HG03469 (cell line): ENCODE results near the gene RIT2.

Source experiments
- ATAC-seq: cut with Tn5 transposase; IDR thresholded peaks from one replicate; pipeline ENCODE4 v1.9.1; 2021; ENCODE audit warnings: mild to moderate bottlenecking, moderate library complexity, moderate number of reproducible peaks; ENCODE audit not compliant: unreplicated experiment

RIT2 gene

DNA sequence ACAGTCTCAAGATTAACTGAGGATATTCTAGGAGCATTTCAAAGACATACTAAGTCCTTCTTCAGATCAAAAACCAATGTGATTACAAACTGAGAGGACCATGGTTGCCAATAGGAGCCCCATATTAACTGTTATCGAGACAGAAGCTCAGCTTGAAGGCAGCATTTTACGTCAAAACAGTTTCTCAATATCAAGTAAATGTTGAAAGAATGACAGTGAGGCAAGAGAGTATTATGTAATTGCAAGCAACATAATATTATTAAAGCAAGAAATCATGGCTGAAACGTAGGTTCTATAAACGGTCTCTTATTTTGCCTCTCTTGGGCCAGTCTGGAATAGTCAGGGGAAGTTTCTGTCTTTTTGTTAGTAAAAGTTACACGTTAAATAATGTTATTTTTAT is 22.9 kb downstream of the RIT2 start:
- no peak for ATAC-seq

DNA sequence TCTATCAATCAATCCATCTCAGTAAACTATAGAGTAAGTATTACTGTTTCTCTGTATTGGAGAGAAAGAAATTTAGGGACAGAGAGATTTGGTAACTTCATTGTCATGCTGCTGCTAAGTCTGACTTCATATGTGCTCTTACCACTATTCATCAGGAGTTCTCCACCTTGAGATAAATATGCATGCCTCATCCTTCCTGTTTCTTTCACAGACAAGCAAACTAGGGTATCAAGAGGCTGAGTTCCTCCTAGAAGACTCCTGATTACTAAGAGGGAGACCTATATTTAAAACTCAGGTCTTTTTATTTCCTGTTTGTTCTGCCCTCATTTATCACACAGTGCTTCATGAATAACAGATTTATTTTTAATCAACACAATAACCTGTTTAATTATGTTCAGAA is 34.1 kb downstream of the RIT2 start:
- ATAC-seq, result no peak

DNA sequence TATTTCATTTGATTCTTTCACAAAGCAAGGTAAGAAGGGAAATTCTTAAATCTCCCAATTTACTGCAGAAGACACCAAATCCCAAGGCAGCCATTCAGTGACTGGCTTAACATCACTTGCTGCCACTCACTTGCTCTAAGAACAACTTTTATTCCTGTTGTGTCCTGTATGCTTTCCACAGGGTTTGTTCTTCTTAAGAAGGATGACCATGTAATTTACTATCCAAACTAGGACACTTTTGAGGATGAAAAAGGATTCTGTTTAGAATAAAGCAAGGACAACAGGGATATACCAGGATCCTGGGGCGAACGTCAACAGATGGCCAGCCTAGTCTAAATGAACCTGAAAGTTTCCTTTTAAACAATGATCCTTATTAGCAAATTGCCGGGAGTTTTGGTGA is 34.8 kb downstream of the RIT2 start:
- no peak for ATAC-seq

DNA sequence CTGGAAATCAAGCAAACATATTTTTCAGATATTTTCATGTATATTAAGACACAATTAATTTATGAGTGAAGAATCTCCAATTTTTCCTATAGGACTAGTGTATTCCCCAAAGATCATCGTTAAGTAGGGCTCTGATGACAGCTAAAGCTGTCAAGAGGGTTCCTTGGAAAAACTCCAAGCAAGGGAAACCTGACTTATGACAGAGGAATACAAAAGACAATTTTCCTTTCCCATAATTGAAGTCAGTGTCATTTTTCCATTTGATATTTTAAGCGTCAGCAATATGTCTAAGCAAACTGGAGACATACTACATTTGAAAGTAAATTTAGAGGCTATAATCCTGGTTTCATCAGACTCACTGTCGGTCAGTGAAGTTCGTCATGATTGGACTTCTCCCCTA is 36.1 kb downstream of the RIT2 start:
- no peak for ATAC-seq

DNA sequence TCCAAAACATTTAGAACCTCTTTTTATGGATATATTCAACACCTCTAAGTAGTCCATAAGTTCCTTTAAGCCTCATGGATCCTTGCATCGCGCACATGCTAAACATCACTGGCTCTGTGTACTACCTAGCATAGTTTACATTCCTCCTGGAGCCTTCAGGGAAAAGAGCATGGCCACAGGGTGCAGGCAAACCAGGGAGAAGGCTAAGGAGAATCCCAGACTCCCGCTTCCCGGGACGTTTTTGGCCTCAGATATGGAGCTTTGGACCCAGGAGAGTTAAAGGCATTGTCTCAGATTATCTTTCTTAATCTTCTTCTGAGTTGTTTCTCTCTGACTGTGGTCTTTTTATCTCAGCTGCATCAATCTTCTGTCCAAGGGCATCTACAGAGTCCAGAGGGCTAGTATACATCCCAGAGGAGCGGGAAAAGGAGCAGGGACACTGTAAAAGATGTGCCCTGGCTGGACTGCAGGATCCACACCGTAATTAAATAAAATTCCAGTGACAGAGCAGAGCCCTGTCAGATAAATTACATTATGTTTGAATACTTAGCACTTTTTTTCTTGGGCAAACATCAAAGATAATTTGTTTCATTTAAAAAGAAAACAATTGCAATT is 36.9 kb downstream of the RIT2 start:
- no peak for ATAC-seq

DNA sequence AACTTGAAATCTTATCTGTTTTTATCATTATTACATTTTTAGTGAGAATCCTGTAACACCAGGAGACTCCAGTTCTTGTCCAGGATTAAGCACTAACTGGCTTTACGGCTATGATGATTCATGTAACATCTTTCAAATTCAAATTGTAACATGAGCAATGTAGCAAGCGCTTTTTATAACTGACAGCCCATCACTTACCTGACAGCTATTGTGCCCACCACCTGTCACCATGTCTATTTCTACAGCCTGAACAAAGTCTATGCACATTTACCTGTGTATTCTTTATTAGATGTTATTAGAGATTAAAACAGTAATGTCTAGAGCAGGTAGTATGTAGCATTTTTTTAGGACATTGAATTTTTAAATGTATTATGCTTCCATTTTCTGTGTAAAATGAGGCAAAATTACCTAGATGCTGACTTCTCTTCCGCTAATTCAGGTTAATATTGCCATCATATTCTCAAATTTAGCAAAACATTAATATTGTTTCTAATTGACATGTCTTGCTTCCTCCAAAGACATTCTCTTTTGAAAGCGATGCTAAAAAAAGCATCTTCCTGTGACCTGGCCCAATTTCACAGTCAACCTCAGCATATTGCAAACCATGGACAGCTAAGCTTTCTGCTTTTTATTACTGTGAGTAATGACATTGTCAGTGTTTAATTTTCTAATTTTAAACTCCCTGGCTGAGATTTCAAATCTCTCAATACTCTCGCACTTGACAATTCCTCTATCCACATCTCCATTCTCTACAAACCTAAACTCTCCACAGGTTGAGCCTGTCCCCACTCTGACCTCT is 37.8 kb downstream of the RIT2 start:
- no peak for ATAC-seq

DNA sequence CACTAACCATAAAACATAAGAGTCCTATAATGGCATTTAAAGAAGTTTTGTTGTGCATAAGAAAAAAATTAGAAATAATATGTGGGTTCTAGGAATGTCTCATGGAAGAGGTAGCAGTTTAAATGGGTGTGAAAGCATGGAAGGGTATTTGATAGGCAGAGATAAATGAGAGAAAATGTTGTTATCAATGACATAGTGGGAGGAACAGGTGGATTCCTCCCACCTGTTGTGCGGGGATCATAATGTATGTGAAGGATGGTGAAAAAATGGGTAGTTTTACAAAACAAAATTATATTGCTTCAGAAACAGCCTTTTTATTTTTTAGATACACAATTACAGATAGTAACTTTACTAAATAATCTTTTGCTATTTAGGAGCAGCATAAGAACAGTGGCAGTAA is 41.7 kb downstream of the RIT2 start:
- no peak for ATAC-seq

DNA sequence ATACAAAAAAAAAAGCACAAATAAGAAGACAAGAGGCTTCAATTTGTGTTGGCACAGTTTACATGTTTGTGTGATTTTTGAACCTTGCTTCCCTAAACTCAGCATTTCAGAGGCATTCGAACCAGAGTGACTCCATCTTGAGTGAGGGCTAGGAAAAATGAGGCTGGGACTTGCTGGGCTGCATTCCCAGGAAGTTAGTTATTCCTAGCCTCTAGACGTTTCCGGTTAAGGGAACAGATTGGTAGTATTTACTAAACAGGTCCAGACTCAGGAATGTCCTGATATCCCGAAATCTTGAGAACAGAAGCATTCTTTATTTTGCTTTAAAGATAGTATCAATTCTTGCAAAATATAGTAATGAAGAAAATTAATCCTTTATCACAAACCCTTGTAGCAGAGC is 46.7 kb downstream of the RIT2 start:
- no peak for ATAC-seq

DNA sequence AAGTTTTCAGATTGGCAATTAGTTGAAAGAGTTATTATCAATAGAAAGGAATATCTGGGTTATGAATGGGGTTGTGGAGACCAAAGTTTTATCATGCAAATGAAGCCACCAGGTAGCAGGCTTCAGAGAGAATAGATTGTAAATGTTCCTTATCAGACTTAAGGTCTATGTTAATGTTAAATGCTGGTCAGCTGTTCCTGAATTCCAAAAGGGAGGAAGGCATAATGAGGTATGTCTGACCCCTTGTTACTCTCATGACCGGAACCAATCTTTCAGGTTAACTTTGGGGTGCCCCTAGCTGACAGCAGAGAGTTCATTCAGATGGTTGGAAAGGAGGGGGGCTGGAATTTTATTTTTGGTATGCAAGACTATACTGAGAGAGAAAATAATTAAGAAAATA is 47.9 kb downstream of the RIT2 start:
- ATAC-seq, result no peak

DNA sequence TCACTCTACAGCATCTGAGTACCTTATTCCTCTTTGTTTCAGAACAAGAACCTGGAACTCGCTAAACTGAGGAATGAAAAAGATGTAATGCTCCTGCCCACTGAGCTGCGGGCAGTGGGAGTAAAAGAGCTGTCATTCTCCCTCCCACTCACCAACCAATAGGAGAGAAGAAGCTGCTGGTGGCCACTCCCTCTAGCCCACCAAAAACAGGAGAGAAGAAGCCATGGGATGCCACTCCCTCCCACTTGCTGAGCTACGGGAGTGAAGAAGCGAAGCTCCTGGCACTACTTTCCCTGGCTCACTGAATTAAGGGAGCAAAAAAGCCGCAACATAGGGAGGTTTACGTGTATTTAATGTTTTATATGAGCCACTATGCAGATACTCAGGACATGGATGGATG is 53.7 kb downstream of the RIT2 start:
- ATAC-seq, result no peak

DNA sequence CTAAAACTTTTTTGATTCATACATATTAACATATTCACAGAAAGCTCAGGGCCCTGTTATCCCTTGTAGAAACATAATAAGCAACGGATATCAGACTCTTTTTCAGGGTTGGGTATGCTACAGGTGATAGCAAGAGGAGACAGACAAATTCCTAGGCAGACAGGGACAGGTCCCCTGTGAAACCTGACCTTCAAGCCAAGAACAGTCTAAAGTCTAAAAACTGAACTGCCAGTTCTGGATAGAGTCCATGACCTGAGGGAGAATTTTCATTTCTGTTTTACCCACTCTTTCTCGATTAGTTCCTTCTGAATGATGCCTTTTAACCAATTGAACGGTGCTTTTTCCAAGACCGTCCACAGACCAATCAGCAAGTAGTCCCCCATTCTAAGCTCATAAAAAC is 54.2 kb downstream of the RIT2 start:
- no peak for ATAC-seq

DNA sequence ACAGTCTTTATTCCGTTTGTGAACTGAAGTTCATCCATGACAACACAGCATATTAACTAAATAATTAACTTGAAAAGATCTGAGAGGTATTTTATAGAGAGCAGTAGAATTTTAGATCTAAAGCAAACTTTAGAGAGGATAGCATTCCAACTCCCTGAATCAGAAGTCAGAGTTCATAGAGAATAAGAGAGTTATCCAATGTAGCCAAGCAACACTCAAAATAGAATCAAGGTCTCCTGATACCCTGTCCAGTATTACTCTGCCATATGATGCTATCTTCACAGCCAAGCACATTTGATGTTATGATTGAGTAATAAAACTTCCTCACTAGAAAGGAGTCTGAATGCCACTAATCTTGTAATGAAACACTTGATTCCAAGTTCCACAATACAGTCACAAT is 55.5 kb downstream of the RIT2 start:
- no peak for ATAC-seq

DNA sequence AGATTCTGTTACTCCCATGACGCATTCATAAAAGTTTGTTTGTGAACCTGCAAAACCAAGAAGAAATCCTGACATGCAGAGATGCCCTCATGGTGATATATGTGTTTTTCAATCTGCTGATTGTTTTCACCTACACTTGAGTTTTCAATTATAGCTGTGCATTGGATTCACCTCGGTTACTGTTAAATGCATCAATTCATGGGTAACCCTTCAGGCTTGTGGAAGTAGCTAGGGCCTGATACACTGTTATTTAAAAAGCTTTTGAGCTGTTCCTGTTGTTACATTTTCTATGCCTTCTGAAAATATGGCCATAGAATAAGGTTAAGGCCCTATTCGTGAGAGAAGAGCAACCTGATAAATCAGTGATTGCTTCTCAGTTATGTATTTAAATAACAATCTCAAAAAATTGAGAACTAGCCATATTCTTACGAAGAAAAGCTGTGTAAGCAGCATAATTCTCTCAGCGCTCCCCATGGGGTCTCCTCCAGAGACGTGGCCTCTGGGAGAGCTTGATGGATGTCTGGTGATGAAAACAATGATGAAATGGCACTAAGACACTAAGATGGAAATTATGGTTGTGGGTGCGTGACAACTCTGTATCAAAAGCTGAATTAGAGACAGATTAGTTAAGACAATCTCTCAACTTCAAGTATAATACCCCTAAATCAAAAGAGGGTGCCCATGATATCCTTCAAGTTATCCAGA is 60.5 kb downstream of the RIT2 start:
- ATAC-seq, result no peak

DNA sequence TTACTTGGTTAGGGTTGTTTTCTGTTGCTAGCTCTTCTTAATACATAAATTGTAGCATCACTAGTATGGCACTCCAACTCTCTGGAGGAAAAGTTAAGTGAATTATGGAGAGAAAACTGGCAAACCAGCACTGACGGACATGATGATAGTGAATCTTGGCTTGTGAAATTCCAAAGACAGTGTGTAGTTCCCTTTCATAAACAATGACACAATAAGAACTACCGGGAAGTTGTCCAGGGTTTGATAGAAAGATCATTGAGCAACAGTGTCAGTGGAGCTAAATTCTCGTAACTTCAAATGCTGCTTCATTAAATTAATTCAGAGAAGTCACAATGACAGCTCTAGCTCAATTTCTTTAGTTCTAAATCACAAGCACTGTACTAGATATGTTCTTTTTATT is 66.5 kb downstream of the RIT2 start:
- ATAC-seq, result no peak

DNA sequence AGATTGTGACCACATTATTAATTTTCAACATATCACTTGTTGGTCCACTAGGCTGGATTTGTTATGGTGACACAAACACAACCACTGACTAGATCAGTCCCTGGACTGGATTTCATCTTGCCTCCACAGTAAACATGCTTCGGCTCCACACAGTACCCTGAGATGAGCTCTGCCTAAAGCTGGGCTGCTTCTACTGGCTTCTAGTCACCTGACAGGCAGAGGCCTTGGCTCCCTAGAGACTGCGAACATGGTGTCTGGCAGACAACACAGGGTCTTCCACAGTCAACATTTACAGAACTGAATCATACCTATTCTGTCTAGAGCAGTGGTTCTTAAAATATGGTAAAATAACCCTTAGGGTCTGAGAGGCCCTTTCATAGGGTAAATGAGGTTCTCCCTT is 69.2 kb downstream of the RIT2 start:
- no peak for ATAC-seq

DNA sequence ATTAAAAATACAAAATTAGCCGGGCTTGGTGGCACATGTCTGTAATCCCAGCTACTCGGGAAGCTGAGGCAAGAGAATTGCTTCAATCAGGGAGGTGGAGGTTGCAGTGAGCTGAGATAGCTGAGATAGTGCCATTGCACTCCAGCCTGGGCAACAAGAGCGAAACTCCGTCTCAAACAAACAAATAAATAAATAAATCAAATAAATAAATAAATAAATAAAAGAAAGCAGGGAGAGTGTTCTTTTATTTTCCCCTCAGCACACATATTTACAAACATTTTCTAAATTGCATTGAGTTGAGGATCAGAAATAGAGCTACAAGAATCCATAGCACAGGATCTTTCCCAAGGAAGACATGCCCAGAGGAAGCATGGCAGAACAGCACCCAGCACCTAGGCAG is 71.9 kb downstream of the RIT2 start:
- no peak for ATAC-seq

DNA sequence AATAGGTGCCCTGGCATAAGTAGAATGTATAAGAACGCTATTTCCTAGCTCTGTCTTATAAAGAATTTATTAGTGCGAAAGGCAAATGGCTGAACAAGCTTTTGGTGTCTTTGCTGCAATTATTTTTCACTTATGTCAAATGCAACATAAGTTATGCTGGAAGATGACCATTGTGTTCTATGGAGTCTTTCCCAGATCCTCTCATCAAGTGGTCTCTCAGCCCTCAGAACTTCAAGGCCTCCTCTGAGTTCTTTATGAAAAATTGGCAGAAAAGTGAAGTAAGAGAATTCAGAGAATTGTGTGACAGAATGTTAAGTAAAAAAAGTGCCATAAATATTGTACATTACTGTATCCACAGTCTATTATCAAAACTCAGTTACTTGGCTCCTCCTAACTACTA is 75.2 kb downstream of the RIT2 start:
- no peak for ATAC-seq

DNA sequence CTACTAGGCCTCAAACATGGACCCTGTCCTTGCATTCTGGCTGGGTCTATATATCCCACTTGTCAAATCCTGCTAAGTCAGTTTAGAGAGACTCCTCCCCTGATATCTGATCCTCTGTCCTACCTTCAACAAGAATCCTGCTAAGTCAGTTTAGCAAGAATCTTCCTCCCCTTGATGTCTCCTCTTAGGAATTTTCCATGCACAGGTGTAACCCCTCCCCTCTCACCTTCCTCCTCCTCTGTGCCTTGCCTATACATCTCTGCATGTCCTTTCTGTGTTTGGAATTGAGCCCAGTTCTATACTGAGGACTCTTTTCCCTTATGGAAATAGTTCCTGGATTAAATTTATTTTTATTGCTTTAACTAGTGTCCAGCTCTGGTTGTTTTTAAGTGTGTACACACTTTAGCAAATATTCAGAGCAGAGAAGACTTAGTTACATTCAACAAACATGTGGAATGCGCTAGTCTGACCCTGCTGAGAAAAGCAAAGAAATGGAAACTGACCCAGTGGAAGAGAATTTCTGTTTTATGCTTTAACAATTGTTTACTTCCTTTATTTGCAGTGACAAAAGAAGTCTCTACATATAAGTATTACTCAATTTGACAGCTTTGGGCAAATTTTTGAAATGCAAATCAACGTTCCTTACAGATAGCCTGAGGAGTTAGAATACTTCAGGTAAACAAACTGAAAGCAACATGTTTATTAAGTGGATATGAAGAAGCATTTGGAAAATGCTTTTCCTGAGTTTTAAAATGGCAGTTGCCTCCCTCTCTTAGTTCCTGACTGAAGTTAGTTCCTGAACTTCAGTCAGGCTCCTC is 80.6 kb downstream of the RIT2 start:
- no peak for ATAC-seq

DNA sequence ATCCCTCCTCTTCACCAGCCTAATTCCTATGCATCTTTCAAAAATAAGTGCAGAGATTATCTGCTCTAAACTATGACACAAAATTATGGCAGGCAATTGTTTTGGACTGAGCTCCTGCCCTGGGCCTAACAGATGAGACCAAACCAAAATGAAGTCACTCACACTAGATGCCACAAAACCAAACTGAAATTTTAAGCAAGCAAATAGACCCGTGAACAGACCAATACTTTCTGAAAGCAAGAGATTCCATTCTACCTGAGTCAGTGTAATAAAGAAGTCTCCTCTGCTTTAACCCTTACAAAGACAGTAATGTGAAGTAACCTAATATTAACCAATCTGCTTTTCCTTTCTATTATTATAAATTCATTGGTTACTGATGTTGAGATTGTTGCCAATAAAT is 84.3 kb downstream of the RIT2 start:
- no peak for ATAC-seq

DNA sequence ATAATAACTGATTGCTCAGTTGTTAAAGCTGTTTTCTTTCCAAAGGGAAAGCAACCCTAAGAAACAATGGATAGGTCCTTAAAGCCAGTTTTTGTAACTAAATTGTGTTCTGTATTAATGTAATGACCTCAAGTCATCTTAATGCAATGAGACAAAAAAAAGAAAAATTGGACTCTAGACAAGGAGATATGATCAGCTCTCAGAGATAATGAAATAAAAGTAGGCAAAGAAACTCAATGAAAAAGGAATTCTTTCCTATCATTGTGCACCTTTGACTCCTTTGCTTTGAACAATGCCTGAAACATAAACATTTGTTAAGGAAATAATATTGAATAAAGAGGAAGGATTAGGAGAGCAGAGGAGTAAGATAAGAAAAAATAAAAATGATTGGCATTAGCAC is 86.1 kb downstream of the RIT2 start:
- no peak for ATAC-seq

DNA sequence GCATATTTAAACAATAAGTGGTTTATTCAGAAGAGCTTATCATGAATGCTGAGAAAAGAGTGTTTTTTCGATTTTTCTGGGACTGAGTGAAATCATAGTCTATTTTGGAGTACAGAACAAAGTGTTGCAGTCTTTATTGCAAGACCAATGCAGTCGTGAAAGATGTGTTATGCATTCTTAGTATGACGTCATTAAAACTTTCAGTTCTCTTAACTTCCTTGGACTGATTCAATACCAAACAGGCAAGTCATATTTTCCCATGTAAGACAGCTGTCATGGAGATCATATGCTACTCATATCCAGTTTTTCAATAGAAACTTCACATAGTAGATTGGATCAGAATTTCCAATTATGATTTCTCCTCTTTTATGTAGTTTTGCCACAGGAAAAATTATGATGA is 92.6 kb downstream of the RIT2 start:
- no peak for ATAC-seq
